Activated T-helper 9 cell treated with anti-CD3 and anti-CD28 coated beads, Interleukin-2, amount 50 U/mL, for 16 hours (primary cell): ENCODE results near the gene TEPSIN.

ENCODE experiments used
- DNase-seq: peaks from one replicate; pipeline ENCODE4 v3.0.0-alpha.2; 2020; ENCODE audit warnings: low read depth

The TEPSIN gene

DNA sequence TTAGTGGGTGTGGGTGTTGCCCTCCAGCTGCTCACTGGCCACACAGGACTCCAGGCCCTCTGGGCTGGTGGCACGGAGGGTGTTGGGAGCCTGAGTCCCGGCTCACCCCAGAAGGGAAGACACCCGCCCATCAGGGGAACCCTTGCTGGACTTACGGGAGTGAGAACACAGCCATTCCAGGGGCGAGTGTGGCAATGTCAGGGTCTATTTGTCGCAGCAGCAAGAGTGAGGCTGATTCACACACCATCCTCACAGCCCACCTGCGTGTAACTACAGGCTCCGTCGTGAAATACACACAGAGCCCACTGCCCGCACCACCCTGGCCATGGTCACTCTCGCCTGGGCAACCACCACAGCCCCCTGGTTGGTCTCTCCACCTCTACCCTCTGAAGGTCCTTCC, 55.0 kb downstream of the TEPSIN start:
- DNase-seq: no peak

- no peak for DNase-seq
Observed at GRCh38 chr17:81183316-81183715, 55.5 kb downstream of the TEPSIN start.

- no peak for DNase-seq
Observed at GRCh38 chr17:81182596-81182995, 56.3 kb downstream of the TEPSIN start.

DNA sequence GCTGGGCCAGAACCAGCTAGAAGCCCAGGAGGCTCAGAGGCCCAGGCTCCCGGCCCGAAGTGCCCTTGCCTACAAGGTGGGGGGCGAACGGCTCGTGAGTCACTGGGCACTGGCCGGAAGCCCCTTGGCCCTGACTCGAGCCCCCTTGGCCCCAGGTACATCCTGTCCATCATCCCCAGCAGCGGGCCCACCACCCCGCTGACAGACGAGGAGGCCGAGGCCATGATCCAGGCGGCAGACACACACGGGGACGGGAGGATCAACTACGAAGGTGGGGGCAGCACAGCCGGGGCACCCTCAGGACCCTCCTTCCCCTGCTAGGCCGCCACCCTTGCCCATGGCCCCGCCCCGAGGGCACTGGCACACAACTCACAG, 57.1 kb downstream of the TEPSIN start:
- no peak for DNase-seq

- DNase-seq: no peak
Observed at GRCh38 chr17:81180836-81181810, 57.7 kb downstream of the TEPSIN start.

- DNase-seq: no peak
Observed at GRCh38 chr17:81179861-81180260, 59.0 kb downstream of the TEPSIN start.

DNA sequence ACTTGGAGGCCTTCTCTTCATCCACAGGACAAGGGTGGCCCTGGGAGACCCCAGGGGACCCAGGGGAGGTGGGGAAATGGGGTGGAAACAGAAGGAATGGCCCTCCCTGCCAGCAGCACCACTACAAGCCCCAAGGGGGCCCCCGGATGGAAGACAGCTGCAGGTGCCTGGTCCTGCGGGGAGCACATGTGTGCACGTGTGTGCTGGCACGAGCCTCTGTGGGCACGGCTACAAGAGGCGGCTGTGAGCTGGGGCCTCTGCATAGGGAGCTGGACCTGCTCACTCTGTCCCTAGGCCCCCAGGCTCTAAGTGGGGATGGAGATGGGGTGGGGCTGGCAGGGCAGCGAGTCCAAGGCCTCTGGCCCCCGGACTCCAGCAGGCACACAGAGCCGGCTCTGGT, 59.6 kb downstream of the TEPSIN start:
- no peak for DNase-seq
